ENCODE data around the gene ERAS.

GRCh38 chrX:48790477-48790876 lies 35.8 kb upstream of the ERAS start:
- TF ChIP-seq MTERF4 (CRISPR knock-in tag; IDR thresholded peaks at IDR 0.05) (no peak), CTCF (CRISPR knock-in tag; IDR thresholded peaks at IDR 0.05) (no peak), CHD4 (IDR thresholded peaks at IDR 0.05; ENCODE audit: borderline replicate concordance, low read length) (no peak)

All from HepG2 (cell line).